SIG-M5 treated with dmso at 0.1 percent for 504 hours (cell line): ENCODE data around the gene SLC29A3.
"Not testable (repeated sequence)": the region's sequence is repeated elsewhere in the genome, so short reads cannot be mapped to it uniquely, and the experiment has no call there.

Experiments used
- DNase-seq: peaks from one replicate; lab custom pipeline; 2025; ENCODE audit not compliant: unreplicated experiment; lab: John Stamatoyannopoulos, UW

Gene SLC29A3

GRCh38 chr10:71319042-71319799 lies at the start of gene SLC29A3:
TSS of gene SLC29A3 (plus strand) at chr10:71319259. CDS start at chr10:71319310, 51 bp downstream.
- peak; percentile 82 for DNase-seq

DNA sequence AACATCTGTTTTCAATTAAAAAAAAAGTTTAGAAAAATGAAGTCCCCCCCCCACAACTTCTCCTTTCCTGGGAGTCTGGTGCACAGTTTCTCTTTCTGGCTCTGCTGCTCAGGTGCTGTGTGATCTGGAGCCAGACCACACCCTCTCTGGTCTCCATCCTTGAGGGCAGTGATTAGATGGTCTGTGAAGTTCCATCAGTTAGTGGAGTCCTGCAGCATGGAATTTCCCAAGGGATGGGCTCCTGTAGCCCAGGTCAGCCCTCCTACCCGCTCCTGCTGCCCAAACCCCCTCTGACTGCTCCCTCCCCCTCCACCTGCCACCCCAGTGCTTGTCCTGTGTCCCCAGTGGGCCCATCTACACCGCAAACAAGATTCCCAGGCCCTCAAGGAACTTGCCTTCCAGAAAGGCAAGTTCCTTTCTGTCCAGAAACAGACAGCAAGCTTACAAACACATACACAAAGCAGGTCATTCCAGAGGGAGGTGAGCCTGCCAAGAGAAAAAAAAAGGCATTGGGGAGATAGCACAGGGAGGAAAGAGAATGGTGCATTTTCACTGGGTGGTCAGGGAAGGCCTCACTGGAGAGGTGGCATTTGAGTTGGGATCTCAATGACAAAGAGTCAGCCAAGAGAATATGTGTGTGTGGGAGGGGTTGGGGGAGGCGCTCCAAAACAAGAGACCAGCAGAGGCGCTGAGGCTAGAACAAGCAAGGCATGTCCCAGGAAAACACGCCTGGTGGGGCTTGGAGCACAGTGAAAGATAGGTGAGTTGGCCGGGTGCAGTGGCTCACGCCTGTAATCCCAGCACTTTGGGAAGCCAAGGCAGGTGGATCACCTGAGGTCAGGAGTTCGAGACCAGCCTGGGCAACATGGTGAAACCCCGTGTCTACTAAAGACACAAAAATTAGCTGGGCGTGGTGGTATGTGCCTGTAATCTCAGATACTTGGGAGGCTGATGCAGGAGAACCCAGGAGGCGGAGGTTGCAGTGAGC lies 49.5 kb upstream of the SLC29A3 start:
- DNase-seq: no peak

DNA sequence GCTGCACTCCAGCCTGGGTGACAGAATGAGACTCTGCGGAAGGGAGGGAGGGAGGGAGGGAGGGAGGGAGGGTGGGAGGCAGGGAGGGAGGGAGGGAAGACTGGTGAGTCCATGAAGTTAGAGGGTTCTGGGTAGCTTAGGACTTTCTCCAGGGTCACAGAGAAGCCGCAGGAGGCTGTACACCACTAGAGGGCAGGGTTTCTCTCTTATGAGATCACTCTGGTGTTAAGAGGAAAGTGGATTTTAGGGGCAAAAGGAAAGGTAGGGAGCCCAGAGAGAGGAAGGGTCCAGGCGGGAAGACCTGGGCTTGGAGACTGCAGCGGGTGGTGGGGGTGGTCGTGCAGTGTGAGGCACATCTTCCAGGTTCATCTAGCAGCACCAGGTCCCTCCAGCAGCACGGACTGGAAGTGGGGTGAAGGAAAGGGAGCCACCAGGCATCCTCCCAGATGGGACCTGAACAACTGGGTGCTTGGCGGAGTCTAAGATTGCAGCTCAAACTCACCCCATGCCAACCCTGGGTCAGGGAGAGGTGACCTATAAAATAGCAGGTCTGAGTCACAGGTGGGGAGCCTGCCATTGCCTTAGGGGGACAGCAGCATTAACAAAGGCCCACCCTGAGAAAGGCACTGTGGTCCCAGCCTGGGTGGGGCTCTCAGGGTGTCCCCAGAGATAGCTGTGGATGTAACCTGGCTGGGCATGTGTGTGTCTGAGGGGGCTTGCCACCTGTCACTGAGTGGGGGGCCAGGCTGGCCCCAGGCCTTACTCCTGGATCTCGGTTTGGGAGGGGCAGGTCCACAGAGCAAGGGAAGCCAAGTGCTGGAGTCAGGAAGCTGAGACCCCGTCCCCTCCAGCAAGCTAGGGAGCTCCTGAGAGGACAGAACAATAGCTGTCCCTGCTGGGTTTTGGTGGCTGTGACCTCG lies 48.5 kb upstream of the SLC29A3 start:
- peak; percentile 58 for DNase-seq

- no peak for DNase-seq
Measured at GRCh38 chr10:71271662-71272055, 47.4 kb upstream of the SLC29A3 start.

DNA sequence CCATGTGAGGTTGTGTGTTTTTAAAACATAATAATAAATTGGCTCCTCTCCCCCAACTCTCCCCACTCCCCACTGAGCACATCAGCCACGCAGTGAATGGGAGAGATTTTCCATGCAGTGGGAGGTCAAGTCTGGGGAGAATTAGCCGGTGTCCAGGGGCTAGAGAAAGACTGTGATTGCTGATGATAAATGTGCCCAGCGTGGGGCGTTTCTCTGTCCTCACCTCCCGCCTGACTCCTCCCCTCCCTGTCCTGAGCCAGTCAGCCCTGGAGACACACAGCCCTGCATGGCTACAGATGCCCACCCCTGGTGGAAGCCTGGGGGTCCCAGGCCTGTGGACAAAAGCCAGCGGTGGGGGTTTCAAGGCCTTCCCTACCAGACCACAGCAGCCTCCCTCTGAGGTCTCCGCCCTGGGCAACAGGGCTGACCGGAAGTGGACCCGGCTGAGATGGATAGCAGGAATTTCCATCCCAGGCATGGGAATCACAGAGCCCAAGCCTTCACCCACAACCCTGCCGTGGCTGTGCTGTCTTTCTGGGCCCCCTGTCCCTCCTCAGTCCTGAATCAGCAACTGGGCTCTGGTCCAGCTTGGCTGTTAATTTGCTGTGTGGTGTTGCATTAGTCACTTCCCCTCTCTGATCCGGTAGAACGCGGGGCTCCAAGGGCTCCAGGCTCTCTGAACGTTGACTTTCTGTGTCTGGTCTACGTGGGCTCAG lies 46.8 kb upstream of the SLC29A3 start:
- DNase-seq: no peak

DNA sequence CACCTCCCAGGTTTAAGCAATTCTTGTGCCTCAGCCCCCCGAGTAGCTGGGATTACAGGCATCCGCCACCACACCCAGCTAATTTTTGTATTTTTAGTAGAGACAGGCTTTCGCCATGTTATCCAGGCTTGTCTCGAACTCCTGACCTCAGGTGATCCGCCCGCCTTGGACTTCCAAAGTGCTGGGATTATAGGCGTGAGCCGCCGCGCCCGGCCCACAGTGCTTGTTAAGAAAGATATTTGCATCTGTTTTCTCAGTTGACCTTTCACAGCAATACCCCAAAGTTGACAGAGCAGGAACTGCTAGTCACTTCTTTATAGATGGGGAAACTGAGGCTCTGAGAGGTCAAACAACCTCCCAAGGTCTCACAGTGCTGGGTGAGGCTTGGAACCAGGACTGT lies 46.1 kb upstream of the SLC29A3 start:
- DNase-seq: not testable (repeated sequence)

- DNase-seq: no peak
Measured at GRCh38 chr10:71273506-71273905, 45.6 kb upstream of the SLC29A3 start.

DNA sequence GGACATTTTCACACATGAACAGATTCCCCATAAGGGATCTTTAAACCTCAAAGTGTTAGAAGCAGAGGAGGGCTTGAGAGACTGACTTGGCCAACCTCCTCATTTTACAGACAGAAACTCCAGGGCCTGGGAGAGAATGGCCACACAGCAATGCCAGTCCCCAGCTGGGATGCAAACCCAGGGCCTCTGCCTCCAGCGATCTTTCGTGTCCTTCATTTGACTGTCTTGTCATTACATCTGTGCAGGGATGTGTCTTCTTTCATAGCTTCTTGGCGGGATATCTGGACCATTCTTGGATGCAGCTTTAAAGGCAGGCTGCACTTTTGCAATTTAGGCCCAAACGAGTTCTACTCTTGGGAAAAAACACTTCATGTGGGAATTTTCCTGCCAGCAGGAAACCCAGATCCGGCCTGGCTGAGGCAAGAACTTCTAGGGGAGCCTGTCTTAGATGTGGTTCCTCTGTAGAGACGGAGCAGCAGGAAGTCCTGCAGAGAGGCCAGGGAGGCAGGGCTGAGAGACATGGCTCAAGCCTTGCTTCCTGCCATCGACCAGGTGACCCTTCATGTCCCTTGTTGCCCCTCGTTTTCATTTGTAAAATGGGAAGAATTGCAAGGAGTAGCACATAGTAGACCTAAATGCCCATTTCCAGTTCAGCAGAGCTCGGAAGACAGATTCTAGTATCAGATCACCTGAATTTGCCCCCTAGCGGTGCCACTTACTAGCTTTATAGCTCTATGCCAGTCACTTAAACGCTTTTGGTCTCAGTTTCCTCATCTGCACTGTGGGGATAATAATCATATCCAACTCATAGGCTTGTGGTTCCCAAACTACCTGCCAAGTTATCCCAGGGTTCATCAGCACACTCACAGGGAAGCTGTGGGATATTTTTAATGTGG lies 43.9 kb upstream of the SLC29A3 start:
- DNase-seq: no peak

DNA sequence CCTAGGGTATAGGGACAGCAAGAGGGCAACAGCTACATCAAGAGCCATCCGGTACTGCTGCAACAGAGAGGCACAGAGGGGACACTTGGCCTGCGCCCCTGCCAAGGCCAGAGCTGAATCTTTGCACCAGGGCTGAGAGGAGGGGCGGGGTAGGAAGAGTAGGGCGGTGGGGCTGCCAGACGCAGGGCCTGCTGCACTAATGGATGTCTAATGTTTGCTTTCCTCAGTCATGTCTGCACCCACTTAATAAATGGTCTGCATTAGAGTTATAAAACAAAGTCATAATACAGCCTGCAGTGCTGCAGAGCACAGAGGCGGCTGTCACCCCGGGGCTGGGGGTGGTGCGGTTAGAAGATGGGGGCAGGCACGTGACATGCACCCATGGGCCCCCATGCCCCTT lies 42.2 kb upstream of the SLC29A3 start:
- no peak for DNase-seq

- DNase-seq: no peak
Measured at GRCh38 chr10:71277914-71278665, 41.0 kb upstream of the SLC29A3 start.

GRCh38 chr10:71278691-71279588 lies 40.1 kb upstream of the SLC29A3 start:
- no peak for DNase-seq

DNA sequence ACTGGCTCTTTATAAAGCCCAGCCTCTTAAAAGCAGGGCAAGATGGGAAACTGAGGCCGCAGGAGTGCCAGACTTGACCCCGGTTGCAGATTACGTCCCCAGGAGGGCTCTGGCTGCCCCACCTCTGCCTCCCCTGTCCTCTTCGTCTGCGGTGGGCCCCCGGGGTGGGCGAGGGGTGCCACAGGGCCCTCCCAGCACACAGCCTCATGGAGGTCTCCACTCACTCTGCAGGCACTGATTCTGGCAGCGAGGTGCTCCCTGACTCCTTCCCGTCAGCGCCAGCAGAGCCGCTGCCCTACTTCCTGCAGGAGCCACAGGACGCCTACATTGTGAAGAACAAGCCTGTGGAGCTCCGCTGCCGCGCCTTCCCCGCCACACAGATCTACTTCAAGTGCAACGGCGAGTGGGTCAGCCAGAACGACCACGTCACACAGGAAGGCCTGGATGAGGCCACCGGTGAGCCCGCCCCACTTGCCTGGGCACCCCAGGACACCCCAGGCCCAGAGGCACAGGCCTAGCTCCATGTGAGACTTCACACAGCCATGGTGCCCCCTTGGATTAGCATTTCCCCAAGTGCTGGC lies 39.4 kb upstream of the SLC29A3 start:
- DNase-seq: no peak

DNA sequence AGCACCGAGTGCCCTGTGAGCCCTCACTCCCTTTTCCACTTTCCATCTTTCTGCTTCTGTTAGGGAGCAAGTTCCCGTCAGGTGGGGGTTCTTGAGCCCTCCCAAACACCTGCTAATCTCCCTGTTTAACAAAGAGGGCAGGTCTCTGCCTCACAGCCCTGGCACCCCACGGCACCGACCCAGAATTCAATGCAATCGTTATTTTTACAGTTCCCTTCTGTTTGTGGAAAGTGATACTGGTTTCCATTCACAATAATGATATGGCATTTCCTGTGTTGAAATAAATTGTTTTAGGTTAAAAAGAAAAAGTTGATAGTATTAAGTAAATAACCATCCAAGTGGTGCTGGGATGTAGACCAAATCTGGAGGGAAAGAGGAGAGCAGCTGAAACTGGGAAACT lies 38.8 kb upstream of the SLC29A3 start:
- no peak for DNase-seq

GRCh38 chr10:71280825-71281224 lies 38.2 kb upstream of the SLC29A3 start:
- DNase-seq: no peak

DNA sequence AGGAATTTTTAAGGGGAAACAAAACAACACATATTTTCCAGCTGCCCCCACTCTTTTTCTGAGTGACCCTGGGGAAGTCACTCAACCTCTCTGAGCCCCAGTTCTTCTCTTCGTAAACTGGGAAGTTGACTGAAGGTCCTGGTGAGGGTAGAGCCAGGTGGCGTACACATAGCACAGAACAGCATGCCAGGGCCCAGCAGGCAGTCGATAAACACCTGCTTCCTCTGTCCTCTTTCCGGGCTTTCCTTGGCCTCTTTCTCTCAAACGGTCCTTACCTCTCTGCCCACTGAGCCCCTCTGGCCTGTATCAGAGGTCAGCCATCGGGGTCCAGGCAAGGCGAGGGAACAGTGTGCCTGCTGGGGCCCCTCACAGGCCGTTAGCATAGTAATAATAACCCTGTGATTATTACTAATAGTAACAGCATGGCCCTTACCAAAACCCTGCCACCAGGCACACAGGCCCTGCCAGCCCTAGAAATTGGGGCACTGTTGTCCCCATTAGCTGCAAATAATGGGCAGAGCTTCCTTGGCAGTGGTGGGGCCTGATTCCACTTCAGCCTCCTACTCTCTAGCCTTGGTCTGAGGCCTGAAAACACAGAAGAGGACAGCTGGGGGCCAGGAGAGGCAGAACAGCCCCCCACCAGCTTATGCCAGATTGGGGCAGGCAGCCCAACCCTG lies 37.3 kb upstream of the SLC29A3 start:
- DNase-seq: no peak

- no peak for DNase-seq
Measured at GRCh38 chr10:71282323-71282680, 36.8 kb upstream of the SLC29A3 start.

- no peak for DNase-seq
Measured at GRCh38 chr10:71283410-71283809, 35.6 kb upstream of the SLC29A3 start.
